GM21619 (cell line): Measurements from ENCODE around the gene SEC31A.
"Not testable (repeated sequence)": the region's sequence is repeated elsewhere in the genome, so short reads cannot be mapped to it uniquely, and the experiment has no call there.

Source experiments
- ATAC-seq: cut with Tn5 transposase; IDR thresholded peaks from one replicate; pipeline ENCODE4 v1.9.1; 2021; ENCODE audit not compliant: unreplicated experiment

SEC31A gene

DNA sequence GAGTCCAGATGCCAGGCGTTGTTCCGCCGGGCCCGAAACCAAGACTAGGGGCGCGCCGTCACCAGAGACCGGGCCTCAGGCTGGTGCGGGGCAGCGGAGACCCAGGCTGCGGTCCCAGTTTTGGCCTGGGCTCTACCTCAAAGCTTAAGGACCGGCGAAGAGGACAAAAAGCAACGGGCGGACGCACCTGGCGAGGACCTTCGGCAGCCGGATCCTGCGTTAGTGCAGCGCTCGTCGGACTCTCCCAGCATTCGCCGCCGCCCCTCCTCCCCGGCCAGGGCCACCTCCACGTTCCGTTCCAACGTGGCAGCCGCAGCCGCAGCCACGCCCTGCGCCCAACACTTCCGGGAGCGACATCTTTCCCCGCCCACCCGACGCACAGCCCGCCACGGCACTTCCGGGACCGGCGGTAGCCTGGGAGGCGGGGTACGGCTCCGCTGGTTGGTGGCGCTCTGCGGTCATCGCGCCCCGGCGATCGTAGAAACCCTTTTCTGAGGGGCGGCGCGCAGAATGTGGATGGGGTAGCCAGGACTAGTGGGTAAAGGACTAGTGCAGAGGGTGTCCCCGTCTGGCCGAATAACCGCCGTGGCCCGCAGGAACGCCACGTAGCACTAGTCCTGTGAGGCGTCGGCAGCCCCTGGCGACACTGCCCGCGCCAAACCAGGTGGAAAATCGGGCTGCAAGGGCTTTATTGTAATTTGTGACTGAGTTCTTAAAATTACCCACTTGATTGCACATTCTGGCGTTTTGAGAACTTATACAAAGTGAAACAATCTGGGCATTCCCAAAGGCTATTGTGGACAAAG, at the start of gene SEC31A:
SEC31A (minus strand) TSS at position 253 of the 806 bp plus-strand sequence. CDS start 9,217 bp downstream, outside the sequence.
- ATAC-seq, result peak; percentile 87

DNA sequence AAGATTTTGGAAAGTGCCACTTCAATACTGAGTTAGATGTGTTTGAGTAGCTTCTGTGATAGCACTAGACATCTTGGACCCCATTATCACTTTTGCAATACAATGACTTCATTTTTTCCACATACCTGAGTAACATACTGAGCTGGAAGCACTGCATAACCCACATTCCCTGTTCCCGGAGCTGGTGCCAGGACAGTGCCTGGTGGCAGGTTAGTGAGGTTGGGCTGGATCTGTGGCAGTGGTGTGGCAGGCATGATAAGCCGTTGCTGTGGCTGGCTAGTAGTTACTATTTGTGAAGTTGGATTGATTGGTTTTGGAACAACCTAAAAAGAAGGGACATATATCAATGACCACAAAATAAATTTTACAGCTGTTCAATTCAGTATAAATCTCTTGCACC, 48.5 kb upstream of the SEC31A start:
- no peak for ATAC-seq

GRCh38 chr4:82934441-82934840, 43.5 kb upstream of the SEC31A start:
- ATAC-seq, result no peak

DNA sequence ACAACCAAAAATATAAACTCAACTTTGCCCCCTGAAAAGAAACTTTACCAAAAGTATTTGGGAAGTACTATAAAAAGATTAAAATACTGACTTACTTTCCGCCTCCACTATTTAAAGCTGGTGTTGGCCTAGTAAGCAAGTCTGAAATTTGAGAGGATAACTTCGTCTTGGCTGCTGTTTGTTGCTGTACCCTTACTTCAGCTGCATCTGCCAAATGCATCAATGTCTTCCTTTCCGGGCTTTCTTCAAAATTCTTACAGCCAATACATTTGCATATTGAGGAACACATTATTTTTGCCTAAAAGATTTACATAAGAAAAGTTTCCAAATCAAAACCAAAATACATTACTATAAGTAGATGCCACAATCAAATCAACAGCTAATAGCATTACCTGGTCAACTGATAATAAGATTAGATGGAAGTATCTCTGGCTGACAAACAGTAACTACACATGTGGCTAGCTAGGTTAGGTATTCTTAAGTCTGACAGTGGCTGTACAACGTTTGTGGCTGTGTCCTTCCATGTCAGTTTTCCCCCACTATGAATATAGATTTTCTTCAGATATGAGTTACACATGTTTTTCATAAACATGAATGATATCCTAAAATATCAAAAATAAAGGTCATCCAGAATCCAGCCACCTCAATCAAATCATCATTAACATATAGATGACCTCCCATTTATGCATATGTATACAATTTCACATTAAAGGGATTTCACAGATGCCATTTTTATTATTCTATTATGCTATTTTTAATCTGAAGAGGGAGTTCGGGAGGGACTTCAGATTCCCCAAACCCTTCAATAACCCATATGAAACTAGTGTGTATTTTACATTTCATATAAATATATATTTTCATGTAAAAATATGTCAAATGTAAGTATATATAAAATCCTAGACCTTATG, 40.1 kb upstream of the SEC31A start:
- no peak for ATAC-seq

GRCh38 chr4:82921795-82922194, 30.8 kb upstream of the SEC31A start:
- ATAC-seq, result no peak

DNA sequence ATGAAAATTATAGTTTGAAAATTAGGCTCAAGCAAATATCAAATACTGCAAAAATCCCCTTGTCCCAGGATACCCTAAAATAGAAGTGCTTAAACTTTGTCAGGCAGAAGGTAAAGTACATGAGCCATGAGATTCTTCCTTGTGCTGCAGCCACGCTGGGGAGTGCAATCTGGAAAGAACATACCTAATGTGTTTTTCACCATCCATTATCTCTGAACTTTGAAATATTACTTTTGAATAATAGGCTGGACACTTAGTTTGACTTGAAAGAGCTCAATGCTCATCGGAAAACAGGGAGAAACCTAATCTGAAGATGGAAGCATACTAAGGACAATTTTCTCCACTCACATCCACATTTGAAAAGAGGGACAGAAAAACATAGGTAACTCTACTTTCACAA, 28.4 kb upstream of the SEC31A start:
- no peak for ATAC-seq

GRCh38 chr4:82918091-82918490, 27.1 kb upstream of the SEC31A start:
- no peak for ATAC-seq

GRCh38 chr4:82913968-82914367, 23.0 kb upstream of the SEC31A start:
- ATAC-seq, result not testable (repeated sequence)

GRCh38 chr4:82913305-82913704, 22.4 kb upstream of the SEC31A start:
- no peak for ATAC-seq

DNA sequence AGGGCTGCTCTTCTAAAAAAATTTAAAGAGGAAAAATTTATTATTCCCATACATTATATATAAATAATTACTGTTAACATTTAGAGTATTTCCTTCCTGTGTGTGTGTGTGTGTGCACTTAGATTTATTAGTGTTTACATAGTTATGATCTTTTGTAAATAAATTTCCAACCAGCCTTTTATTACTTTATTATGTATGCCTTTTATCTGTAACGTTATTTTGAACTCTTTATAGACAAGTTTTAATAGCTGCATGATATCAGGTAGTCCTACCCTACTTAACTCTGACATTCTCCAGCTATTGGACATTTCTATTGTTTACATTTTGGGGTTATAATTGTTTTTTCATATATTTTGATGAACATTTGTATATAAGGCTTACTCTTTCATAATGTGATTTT, 18.4 kb upstream of the SEC31A start:
- ATAC-seq, result no peak

- peak; percentile 56 for ATAC-seq
Observed at GRCh38 chr4:82906469-82906868, 15.5 kb upstream of the SEC31A start.

DNA sequence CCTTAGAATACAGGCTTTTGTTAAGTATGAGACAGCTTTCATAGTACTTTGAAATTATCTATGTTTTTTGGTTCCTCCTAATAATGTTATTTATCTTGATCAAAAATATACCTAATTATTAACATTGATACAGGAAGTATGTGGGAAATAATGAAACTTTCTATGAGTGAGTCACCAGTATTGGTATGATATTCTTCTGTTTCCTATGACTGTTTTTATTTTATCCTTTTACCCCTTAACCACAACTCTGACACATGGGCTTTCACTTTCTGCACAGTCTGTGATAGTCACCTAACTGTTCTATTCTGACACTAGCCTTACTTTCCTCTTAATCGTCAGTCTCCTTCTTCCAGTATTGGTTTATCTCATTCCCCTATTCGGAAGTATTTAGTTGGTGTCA, 14.3 kb upstream of the SEC31A start:
- peak; percentile 46 for ATAC-seq

DNA sequence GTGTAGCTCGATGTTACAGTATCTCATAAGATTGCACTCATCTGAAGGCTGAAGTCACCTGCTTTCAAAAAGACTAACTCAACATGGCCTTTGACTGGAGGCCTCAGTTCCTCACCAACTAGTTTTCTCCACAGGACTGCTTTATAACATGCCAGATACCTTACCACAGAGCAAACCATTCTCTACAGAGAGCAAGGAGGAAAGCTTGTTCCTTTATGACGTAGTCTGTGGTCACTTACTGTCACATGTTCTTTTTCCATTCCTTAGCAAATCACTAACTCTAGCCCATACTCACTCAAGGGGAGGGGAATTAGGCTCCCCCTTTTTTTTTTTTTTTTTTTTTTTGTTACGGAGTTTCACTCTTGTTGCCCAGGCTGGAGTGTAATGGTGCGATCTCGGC, 12.8 kb upstream of the SEC31A start:
- no peak for ATAC-seq

GRCh38 chr4:82901183-82901718, 10.3 kb upstream of the SEC31A start:
- ATAC-seq, result no peak

DNA sequence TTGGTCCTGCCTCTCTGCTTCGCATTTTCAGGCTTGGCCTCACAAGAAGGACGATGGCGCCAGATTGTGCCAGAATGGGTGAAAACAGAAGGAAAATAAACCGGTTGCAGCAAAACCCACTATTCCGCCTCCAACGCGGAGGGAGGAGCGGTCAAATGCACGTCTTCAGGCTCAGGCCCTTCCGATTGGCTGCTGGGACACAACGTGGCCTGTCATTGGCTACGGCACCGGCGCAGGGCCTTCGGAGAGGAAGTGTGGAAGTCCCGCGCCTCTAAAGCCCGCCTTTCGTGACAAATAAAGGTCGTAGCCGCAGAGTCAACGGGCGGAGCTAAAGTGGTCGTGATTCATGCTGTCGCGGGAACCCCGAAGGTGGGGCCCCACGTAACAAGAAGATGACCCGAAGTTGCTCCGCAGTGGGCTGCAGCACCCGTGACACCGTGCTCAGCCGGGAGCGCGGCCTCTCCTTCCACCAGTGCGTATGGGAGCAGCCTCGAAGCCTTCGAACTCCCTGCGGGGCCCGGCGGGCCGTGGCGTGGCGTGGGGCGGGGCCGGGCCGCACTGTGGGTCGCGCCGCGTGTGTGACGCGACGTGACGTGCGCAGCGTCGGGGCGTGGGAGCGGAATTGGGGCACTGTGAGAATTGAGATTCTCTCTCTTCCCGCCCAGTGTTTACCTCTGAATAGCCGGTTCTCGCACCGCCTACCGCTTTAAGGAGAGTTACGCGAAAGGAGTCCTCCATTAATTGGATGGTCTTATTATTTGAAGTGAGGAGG, 9.6 kb upstream of the SEC31A start, which contains the start of gene THAP9:
THAP9 (plus strand) TSS at position 325 of the 772 bp plus-strand sequence; CDS start at position 393, 68 bp downstream.
- ATAC-seq, result peak; percentile 89

GRCh38 chr4:82900066-82900410, 9.1 kb upstream of the SEC31A start:
- ATAC-seq, result peak; percentile 3

DNA sequence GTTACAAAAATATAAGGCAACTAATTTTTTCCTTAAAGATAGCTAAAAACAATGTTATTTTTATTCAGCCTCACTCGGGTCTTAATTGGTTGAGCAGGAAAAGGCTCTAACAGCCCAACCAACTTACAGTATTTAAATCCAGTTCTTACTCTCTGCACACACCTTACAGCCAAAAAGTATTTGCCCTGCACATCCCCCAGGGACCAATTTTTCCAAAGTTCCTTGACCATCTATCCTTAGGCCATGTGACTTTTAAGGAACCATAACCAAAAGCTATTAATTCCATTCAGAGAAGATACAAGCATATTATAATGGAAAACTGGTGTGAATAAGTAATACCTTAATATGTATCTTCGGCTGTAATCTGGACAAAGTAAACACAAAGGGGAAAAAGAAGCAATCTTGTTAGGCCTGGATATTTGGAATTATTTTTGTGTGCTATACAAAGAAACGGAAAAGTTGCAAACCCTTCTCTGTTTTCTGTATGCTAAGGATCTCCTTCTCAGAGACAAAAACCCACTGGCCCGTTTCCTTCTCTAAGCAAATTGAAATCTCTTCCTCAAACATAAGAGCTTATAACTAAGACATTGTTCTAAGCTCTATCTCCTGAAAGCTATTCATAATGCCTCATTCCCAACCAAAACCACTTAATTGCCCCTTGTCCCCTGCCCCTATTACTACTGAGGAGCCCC, 8.6 kb upstream of the SEC31A start:
- no peak for ATAC-seq

DNA sequence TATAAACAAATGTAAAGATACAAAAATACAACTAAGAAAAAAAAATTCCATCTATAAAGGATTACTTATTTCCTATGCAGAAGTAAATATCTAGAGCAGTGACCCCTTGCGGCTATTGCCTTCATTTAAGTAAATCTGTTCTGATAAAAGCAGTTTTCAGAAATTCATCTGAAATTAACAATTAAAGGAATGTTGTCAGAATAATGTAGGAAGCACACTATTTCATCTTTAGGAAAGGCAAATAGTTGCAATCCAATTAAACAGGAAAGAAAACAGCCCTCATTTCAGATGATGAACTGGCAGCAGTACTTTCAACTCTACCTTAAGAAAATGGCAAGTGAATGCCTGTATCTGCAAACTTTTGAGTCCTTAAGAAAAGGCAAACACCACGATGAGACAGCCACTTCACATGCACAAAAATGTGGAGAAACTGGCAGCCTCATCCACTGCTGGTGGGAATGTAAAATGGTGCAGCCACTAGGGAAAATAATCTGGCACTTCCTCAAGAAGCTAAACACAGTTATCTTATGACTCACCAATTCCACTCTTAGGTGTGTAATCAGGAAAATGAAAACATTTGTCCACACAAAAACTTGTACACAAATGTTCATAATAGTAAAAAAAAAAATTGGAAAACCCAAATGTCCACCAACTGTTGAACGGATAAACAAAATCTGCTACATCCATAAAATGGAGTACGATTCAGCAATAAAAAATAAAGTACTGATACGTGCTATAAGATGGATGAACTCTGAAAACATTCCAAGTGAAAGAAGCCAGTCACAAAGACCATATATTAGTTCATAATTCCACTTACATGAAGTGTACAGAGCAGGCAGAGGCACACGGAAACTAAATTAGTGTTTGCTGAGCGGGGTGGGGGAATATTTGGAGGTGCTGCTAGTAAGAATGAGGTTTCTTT, 7.6 kb upstream of the SEC31A start:
- no peak for ATAC-seq

- no peak for ATAC-seq
Observed at GRCh38 chr4:82896755-82897154, 5.8 kb upstream of the SEC31A start.
